AG08396 (cell line): Measurements from ENCODE around the gene GPR132.
A peak's percentile ranks its signal among the peaks of the same experiment; 100 is the strongest.

ENCODE experiments used
- DNase-seq: peaks from one replicate; pipeline ENCODE4 v3.0.0; 2012; ENCODE audit warnings: low spot score, mixed read lengths

Gene GPR132

GRCh38 chr14:105061428-105062047 is 3.7 kb downstream of the GPR132 start:
- DNase-seq: no peak

- no peak for DNase-seq
Measured at GRCh38 chr14:105060751-105061427, 4.3 kb downstream of the GPR132 start.

- DNase-seq: no peak
Measured at GRCh38 chr14:105059925-105060565, 5.2 kb downstream of the GPR132 start.

- no peak for DNase-seq
Measured at GRCh38 chr14:105059035-105059924, 6.0 kb downstream of the GPR132 start.

GRCh38 chr14:105058521-105059034 is 6.7 kb downstream of the GPR132 start:
- no peak for DNase-seq

DNA sequence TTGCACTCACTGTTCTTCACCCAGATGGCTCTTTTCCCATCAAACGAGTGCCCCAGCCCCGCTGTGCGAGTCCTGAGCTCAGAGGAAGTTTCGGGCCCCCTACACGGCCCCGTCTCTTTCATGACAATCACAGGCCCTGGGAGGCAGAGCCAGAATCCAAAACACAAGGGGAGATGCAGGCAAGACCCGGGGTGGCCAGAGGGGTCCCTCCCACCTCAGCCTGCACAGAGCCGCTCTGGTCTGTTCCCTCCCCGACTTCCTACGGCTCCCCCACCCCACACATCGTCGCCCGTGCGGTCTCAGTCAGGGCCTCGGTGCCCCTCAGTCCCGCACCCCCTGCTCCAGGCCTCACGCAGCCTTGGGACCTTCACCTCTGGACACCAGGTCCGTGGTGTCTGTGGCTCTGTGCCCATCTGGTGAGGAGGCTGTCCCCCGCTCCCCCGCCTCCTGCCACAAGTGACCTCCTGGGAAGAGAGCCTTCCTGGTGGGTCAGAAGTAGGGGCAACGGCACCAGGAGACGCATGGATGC is 8.9 kb downstream of the GPR132 start:
- no peak for DNase-seq

DNA sequence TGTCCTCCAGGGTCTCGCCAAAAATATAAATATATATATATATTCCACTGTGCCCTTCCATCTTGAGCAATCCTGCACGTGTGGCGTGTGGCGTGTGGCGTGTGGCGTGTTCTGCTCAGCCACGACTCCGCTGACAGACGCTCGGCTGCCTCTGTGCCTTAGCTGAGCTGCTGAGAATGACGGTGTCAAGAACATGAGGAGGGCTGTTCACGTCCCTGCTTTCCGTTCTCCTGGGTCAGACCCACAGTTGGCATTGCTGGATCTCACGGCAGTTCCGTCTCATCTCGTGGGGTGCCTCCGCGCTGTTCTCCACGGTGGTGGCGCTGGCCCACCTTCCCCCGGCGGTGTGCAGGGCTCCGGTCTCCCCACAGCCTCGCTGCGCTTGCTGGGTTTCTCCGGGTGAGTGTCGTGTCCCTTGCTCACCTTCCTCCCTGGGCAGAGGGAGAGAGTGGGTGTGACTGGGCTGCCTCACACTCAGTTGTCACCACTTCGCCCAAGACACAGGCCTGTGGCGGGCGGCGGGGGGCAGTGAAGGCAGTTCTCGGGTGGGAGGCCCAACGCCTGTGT is 9.4 kb downstream of the GPR132 start:
- DNase-seq: no peak

GRCh38 chr14:105055334-105055733 is 9.9 kb downstream of the GPR132 start:
- no peak for DNase-seq

DNA sequence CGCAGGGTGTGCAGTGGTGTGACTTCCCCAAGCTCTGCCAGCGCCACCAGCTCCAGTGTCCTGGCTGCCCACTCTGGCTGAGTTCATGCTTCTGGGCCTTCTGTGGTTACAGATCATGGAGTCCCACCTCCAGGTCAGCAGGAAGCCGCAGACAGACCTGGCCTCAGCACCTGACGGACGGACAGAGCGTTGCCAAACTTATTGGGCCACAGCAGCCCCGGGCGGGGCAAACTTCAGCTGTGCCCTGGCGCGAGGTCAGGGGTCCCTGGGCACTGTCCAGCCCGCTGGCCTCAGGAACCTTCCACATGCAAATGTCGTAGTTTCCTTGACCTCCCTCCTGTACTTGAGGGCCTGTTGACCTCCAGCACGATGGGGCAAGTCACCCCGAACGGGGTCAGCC is 11.2 kb downstream of the GPR132 start:
- DNase-seq: no peak

DNA sequence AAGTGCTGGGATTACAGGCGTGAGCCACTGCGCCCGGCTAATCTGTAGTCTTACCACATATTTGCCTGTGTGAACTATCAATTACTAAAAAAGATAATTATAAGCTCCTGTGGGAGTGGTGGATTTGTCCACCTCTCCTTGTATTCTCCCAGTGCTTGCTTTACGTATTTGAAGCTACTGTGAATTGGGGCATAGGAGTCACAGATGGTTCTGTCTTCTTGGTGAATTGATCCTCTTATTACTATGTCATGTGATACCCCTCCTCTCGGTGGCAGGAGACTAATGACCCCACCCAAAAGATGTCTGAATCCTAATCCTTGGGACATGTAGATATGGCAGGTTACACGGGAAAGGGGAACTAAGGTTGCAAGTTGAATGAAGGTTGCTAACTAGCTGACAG is 11.8 kb downstream of the GPR132 start:
- DNase-seq: no peak

DNA sequence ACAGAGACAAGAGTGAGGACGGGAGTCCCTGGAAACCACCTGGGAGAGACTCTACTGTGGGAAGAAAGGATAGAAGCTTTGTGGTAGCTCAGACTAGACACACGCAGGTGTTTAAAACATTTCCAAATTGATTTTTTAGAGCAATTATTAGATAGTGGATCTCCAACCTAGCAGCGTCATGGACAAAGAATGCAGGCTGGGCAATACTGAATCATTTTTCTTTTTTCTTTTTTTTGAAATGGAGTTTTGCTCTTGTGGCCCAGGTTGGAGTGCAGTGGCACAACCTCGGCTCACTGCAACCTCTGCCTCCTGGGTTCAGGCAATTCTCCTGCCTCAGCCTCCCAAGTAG is 13.1 kb downstream of the GPR132 start:
- DNase-seq: no peak

- no peak for DNase-seq
Measured at GRCh38 chr14:105051182-105052109, 13.8 kb downstream of the GPR132 start.

GRCh38 chr14:105050551-105050897 is 14.7 kb downstream of the GPR132 start:
- DNase-seq: peak; percentile 67

- DNase-seq: no peak
Measured at GRCh38 chr14:105049753-105050550, 15.3 kb downstream of the GPR132 start.

GRCh38 chr14:105047283-105048016 is 17.8 kb downstream of the GPR132 start:
- no peak for DNase-seq

GRCh38 chr14:105046891-105047282 is 18.3 kb downstream of the GPR132 start:
- DNase-seq: peak; percentile 7

DNA sequence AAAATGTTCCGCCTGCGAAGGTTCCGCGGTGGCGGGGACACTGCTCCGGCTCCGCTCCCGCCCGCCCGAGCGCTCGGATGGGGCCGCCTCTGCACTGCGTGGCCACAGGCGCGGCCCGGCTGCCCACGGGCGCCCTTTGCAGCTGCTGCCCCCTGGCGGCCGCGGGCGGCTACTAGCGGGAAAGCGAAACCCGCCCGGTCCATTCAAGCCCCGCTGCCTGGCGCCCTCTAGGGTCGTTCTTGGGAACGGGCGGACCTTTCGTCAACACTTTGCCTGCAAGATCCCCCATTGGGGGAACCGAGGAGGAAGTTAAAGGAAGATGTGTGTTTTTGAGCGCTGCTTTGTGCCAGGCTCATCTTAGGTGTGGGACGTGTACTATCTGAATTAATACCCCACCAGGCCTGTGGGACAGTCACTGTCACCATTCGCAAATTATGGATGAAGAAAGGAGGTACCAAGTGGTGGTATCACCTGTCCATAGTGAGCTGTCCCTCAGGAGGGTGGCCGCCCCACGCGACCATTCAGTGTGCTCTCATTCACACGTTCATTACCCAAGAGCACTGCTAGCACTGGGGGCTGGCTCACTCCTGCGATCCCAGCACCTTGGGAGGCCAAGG is 19.4 kb downstream of the GPR132 start:
- peak; percentile 95 for DNase-seq

GRCh38 chr14:105043641-105044040 is 21.6 kb downstream of the GPR132 start:
- no peak for DNase-seq

- no peak for DNase-seq
Measured at GRCh38 chr14:105042813-105043212, 22.4 kb downstream of the GPR132 start.
